Right renal cortex interstitium (tissue), 3 donors: ENCODE data around the gene FILIP1L. TPM values are rescaled to one million over a fixed set of nuclear protein-coding genes. Genes with fewer than 3 reads are reported as not detected.

Experiments used
- DNase-seq, 3 donors: peaks; one replicate each; pipeline ENCODE4 v3.0.0-alpha.2; 2013; ENCODE audit warnings: low read depth in 3 of 3, low spot score in 2 of 3
- polyA plus RNA-seq, 3 donors: library from polyadenylated mRNA; unstranded; fragments of 120-200 nt; gene quantifications; one replicate each; pipeline ENCODE4 v1.2.1, GENCODE V29; 2013; ENCODE audit not compliant: insufficient read length in 3 of 3

Gene FILIP1L
- polyA plus RNA-seq, 3 donors, result 20.4 to 22.5 (median 21.5) TPM

DNA sequence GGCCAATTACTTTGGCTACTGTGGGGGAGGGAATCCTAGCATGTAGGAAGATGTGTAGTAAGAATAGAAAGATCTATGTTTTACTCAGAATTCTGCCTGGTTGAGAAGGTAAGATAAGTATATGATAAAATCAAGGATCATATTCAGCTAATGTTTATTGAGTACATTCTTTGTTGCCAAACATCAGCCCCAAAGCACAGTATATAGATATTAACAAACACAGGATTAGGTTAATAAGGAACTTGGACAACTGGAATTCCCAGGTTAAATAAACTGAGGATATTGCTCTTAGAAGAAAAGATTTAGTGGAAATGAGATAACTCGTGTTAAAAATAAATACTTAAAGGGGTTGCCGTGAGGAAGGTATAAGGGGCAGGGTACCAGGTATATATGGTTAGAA is 129.6 kb downstream of the FILIP1L start:
- no peak for DNase-seq

DNA sequence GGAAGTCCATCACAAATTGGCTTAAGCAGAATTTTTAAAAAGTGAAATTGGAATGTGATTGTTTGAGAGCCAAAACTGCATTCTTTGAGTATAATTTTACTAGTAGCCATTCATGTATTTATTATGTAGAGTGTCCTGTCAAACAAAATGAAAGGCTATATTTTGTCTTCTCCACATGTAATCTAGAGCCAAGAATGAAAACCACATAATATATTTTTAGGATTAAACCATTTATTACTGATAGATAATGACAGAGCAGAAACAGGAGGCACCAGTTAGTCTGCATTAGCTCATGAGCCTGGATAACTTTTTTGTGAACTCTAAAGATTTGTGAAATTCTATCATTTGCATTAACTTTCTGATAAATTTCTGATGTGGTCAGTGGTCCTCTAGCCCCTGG is 130.2 kb downstream of the FILIP1L start:
- DNase-seq, result no peak

DNA sequence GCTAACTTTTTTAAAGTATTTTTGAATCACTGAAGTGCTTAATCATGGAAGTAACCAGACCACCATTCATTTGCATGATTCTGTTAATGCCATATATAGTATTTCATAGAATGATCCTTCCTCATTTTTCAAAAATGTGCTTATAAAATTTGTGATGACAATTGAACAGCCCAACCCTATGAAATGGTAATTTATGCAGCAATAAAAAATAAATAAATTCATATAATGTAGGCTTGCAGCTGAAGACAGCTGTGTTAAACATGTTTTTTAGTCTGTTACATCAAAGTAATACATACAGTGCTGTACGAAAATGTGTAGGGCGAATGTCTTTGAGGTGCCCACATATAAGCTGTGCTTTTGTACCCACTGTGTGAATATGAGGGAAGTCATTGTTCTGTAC is 131.7 kb downstream of the FILIP1L start:
- DNase-seq, result no peak

DNA sequence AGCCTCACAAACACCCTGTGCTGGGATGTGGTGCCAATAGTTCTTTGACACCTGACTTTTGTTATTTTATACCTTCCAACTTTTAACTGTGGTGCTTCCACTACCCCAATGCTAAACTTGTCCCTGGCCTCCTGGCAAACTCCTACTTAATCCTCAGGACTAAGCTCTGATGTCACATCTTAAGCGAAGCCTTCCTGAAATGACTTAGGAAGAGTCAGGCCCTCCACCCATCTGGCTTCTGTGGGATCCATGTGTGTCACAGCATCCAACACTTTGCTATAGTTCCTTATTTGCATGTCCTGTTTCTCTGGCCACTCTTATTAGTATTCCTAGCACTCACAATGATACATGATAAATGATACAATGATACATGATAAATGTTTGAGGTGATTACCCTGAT is 133.2 kb downstream of the FILIP1L start:
- DNase-seq, result no peak

DNA sequence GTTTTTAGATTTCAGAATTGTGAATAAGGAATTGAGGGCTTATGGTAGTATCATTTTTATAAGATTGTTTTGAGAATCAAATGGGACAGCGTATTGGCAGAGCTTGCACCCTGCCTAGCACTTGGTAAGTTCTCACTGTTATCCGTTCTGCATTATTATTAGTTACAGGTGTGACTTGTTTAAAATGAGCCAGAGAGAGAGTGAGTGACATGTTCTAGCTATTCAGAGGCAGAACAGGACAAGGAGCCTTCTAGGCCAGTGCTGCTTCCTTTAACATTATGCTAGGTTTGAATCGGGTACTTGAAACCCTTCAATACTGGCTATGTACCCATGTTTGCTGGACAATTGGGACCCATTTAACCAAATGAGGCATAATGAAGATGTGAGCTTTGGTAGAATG is 133.7 kb downstream of the FILIP1L start:
- no peak for DNase-seq

DNA sequence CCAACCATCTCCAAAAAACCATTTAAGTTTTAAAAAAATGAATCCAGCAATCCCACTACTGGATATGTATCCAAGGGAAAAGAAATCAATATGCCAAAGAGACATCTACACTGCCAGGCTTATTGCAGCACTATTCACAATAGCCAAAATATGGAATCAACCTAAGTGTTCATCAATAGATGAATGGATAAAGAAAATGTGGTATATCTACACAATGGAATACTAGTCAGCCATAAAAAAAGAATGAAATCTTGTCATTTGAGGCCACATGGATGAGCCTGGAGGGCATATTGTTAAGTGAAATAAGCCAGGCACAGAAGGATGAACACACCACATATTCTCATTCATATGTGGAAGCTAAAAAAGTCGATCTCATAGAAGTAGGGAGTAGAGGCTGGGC is 136.1 kb downstream of the FILIP1L start:
- DNase-seq, result no peak

DNA sequence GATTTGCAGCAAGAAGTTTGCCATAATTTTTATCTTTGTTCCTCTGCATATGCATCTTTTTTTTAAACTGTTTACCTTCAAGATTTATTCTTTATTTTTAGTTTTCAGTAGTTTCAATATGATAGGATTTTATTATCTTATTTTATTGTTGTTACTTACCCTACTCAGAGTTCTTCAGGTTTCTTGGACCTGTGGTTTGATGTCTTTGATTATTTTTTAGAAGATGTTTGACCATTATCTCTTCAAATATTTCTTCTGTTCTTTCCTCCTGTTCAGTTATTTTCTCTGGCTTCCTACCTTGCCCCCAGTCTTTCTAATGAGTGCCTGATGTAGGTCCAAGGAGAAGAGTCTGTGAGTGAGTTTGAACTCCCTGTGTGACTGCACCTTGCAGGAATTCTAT is 137.7 kb downstream of the FILIP1L start:
- no peak for DNase-seq

DNA sequence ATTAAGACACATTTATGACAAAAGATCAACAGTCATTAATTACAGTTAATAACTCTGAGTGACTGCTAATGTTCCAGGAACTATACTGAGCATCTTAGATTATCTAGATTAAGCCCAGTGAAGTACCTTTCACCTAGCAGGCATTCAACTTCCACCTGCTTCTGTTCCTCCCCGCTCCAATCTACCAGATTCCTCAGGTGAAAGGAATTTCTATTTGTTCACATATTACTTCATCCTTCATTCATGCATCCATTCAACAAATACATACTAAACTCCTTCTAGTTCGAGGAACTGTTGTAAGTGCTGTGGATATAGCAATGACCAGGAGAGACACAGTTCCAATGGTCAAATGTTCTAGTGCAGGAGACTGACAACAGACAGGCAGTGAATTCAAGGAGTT is 139.3 kb downstream of the FILIP1L start:
- DNase-seq, result no peak

DNA sequence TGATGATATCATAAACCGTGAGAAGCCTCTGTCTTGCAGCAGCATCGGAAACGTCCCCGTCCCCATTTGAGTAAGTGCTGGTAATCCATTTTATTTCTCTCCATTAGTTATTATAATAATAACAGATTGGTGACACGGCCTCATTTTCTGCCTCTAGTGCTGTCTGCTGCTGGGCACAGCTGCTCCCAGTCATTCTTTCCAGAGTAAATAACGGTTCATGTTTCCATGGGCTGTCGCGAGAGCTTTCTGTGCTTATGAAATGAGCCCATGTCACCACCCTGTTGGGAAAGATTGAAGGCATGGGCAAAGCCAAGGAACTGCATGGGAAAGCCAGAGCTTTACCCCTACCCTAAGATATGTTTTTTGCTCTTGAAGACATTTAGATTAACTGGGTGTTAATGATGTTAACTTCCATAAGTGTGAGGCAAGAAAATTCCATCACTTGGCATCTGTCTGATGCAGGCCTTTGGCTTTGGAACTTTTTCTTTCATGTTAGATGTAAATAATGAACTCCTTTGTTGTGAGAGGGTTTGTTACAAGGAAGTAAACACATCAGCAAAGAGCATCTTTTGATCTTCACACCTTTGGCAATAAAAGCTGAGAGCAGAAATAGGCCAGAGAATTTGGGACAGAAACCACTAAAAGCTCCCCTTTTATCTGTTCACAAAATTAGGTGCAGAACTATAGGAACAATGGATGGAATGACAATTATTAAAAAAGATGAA is 141.8 kb downstream of the FILIP1L start:
- no peak for DNase-seq

DNA sequence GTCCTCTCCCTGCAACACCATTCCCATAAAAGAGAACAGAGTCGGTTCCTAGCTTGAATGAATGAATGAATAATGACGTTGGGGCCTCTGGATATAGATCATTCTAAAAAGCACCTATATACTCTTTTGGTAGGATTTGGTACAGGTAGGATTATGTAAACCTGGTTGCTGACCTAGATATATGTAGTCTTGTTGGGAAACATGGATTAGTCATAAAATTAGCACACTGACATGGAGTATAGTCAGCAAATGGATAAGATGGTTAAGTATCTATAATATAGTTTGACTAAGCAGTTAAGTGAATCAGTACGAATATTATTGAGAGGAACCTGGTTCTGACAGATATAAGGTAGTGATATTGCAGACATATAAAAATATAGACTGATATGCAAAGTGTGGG is 142.5 kb downstream of the FILIP1L start:
- no peak for DNase-seq

DNA sequence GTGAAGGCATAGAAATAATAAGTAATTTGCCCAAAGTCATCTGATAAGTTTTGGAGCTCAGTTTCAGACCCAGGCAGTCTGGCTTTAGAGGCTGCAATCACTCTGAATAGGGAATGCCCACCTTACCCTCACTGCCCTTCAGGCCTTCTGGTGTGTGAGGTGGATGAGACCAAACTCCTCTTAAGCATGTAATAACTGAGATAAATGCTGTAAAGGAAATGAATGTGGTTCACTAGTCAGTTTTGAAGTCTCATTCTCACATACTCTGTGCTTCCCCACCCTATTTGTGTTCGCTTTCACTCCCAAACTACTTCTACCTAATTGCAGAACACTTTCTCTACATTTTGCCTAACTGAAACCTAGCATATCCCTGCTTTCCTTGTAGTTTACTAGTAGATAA is 144.1 kb downstream of the FILIP1L start:
- DNase-seq, result no peak

DNA sequence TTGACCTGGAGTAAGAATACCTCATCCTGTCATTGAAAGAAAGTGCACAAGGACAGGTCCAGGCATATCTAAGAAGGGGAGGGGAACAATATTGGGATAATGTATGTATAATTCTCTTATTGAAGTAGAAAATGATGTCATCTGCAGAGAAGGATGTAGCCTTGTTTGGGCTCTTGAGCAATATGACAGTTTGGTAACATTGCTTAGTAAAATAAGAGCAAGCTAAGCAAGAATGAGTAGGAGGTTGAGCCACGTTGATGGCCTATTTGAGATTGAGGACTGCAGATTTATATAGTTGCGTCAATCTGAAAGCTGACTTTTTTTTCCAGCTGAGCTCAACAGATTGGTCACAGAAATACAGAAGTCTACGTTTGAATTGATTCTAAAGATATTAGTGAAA is 145.2 kb downstream of the FILIP1L start:
- no peak for DNase-seq

DNA sequence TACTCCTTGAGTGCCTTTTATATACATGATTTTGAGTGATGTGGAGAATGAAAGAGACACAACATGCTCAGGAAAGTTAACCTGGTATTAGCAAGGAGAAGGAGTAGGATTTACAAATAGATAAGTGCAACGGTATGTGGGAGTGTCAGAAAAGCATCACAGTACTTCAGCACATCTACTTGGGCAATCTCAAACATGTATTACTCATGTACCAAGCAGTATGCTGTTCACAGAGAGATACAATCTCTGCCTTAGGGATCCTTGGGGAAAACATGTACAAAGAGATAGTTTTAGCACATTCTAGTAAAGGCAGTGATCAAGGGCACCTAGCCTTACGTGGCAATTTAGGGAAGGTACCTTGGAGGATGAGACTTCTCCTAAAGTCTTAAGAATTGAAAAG is 146.5 kb downstream of the FILIP1L start:
- no peak for DNase-seq

DNA sequence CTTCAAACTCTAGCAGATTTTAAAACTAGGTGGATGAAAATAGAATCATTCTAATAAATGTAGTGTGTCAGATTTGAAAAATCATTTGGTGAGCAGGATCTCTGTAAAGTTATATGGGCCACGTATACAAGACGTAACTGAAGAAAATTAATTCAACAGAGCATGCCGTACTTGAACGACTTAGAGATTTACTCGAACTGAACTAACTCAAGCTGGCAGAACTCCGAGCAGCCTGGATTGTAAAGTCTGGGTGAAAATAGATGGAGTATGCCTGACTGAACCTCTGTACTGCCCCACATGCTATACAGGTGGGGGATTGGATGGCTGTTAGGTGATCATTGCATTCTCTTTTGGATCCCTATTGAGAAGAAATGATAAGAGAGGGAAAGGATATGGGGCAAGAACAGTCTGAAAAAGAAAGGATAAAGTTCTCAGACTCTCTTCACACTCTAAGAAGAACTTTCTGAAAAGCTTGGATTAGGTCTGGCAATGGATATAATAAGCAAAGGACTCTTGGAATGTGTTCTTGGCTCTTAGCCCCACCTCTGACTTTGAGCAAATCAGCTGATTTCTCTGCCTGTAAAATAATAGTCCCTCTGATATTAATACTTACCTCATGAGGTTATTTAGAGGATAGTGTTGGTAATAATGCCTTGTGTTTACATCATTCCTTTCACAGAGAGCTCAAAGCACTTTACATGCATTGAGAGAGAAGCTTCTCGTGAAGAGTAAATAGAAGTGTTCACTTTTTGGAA is 147.5 kb downstream of the FILIP1L start:
- no peak for DNase-seq

DNA sequence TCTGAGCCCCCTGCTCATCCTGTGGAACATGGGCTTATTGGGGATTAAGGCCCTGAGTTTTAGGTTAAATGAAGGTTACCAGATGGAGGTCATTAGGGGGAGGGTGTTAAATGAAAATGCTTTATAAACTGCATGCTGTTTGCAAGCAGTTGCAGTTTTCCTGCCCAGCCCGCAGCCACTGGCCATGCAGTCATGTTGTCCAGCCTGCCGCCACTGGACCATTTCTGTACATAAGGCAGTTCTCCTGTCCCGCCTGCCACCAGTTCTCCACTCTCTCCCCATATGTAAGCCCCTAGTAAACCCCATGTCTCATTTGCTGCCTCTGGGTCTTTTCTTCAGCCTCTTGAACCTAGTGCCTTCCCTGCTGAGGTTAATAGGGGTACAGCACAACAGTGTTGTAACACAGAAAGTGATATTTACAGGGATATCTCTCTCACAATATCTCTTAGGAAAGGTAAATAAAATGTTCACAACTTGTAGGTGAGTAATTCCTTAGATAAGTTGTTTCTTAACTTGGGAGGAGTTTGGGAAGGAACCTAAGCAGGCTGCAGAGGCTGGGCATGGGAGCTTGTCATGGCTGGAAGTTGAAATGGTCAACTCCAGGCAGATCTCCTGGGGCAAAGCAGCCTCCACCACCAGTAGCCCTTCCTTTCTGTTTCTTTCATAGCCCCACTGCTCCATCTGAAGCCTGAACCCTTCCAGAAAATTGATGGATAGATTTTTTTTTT is 148.5 kb downstream of the FILIP1L start:
- no peak for DNase-seq

DNA sequence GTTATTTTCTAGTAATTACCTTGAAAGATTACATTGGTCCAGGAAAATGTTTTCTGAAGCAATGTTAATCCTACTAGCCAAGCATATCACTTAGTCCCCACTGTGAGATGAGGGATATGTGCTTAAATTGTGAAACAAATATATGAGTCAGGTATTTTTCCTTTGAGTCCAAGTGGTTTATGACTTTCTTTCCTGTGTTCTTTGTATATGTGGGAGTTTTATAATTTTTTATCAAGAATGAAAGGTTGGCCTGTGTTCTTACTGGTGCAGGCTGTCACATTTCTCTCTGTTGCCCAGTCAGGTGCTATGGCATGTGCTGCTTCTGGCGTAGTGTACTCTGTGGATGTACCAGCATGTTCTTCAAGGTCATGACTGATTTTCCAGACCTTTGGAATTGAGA is 149.2 kb downstream of the FILIP1L start:
- no peak for DNase-seq

DNA sequence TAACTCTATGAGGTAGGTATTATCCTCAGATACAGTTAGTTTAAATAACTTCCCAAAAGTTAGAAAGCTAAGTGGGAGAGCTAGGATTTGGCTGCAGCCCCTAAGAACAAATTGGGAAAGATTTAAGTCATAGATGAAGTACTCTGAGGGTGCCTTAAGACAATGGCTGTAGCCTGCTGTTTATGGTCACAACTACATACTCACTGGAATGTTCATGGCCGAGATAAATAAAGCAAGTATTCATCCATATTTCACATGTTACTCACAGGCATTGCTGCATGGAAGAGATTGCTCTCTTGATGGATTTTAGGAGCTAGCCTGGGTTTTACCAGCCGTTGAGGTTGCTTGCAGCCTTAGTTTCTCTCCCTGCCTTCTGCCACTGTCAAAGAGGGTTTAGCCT is 151.6 kb downstream of the FILIP1L start:
- DNase-seq, result no peak

DNA sequence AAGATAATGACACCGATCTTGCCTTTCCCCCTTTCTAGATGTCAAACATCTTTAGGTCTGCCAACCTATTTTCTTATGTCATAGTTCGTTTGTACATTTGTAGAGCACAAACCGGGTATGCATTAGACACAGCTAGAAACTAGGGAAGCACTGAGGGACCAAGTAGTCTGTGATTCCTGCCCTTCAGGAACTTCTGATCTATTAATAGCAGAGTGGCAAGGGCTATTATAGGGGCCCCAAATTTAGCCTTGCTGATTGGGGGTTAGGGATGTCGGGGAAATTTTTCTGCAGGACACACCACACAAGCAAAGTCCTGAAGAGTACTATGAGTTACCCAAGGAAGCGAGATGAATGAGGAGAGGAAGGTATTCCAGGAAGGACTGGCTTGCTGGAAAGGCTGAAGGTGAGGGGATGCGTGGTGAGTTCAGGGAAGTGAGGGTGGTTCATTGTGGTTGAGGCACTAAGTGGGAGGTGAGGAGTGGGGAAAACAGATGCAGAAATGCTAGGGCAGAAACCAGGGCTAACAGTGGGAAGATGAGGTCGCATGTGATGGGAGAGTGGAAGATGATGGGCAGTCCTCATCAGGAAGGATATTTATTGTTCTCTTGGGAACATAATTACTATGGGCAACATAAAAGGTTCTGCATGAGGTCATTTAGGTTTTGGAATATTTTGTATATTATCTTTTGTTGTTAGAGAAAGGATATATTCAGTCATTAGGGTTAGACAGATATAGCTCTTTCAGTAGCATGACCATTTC is 152.4 kb downstream of the FILIP1L start:
- DNase-seq, result no peak

DNA sequence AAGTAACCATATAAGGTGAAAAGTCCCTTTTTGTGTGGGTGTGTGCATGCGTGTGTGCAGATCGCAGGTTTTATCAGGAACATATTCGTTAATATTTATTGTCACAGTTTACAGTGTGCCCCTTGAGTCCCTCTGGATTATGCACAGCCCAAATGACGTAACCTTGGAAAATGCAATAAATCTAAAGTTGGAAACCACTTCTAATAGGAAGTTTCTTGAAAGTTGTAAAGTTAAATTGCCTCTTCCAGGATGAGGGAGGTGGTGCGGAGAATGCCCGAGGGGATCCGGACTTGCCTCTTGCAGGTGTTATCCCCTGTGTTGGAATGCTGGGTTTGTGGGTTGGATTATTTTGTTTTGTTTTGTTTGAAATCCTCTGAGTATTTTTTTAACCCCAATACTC is 153.4 kb downstream of the FILIP1L start:
- DNase-seq, result peak in 2 of 3 donors; percentile 50 to 55

DNA sequence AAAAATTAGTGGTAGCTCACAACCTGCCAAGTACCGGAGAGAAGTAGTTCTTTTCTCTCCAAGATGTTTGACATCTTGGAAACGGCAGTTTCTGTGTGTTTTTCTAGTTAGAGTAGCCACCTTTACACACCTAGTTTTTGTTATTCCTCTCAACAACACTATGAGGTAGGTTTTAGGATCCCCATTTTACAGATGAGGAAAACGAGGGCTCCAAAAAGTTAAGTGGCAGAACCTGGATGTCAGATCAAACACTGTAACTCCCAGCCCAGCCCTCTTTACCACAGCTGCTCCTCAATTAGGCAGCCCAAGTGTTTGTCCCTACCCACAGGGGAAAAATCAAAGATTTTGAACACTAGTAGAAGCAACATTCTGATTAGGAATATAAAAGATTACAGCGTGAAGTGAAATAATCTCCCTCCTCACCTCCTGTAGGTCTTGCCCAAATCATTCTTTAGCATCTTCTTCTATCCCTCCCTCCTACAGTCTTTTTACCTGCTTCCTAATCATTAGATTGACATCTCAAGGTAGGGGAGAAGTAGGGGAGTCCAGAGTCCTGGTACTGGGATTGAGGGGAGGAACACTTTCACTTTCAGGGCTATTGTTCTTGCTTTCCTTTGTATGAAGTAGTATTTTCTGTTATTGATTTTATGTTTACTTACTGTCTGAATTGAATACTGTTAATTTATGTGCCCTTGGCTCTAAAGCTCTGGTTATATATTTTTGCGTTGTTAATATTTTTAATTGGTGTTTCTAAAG is 154.0 kb downstream of the FILIP1L start:
- no peak for DNase-seq
